Metanephros (tissue), 1 donor: ENCODE measurements around the gene CHSY1. TPM values are rescaled to one million over a fixed set of nuclear protein-coding genes. Genes with fewer than 3 reads are reported as not detected.

Experiments used
- total RNA-seq: library from RNA; depleted of rRNA; stranded (reverse); fragments of >200 nt; gene quantifications from one replicate; pipeline ENCODE4 v1.2.3, GENCODE V29; 2014

CHSY1 gene
- 39.9 TPM for total RNA-seq

GRCh38 chr15:101251830-101252820, at the start of gene CHSY1:
TSS of gene CHSY1 (minus strand) at chr15:101252048. CDS start at chr15:101251456, 592 bp downstream.

DNA sequence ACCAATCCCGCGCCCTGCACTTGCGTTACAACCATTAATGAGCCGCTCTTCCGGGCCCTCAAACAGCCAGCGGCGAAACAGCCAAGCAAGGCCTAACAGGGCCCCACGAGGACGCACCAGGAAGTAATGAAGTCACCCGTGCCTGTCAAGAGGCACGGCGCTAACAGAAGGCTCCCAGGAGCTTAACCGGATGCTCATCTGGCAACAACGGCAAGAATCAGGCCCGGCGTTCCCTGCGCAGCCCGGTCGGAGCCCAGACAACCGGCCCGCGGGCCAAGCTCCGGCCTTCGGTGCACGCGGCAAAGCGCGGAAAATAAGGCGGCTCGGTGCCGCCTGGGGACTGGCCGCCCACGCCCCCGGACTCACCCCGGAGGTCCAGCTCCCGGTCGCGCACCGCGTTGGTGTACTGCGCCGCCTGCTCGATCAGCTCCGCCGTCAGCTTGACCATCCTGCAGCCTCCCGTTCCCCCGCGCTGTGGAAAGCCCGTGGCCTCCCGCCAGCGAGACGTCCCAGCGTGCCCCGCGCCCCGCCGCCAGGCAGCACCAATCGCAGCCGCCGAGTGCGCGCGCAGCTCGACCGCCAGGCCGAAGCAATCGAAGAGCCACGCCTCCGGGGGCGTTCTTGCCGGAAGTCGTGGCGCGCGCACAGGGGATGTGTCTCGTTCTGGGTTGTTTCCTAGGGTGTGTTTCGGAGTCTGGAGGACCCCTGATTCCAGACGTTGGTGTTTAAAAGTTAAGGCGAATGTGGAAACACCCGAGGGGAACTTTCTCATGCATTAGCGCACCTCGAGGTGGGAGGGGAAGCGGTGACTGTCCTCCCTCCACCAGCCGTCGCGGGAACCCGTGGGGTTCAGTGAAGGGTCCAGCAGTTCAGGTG, 43.1 kb upstream of the CHSY1 start, which contains the start of gene SNRPA1:
SNRPA1 (minus strand) TSS at position 518 of the 876 bp plus-strand sequence; CDS start at position 448, 70 bp downstream.

GRCh38 chr15:101277038-101277822, 25.4 kb upstream of the CHSY1 start, which contains the start of gene SELENOS:
TSS of gene SELENOS (minus strand) at chr15:101277485. CDS start at chr15:101277417, 68 bp downstream.

Other genes with a start within 250 kb of the CHSY1 start
- 43.1 TPM for gene SELENOS, start 25.4 kb upstream of the CHSY1 start, total RNA-seq
- 22.0 TPM for gene SNRPA1, start 43.2 kb upstream of the CHSY1 start, total RNA-seq
- 13.4 TPM for gene PCSK6, start 237.7 kb upstream of the CHSY1 start, total RNA-seq